OCI-LY7 (cell line): ENCODE results near the gene PTH2. TPM values are rescaled to one million over a fixed set of nuclear protein-coding genes. Genes with fewer than 3 reads are reported as not detected.

Experiments
- BruUV-seq: library from RNA; stranded (reverse); fragments of 400-500 nt; replicated peaks from 2 replicates; lab custom pipeline; 2021; lab: Mats Ljungman, UMichigan
- CTCF ChIA-PET: fragments of 300-600 bp; sonication (Branson Sonifier 250); formaldehyde crosslinking; loops from one replicate; lab custom pipeline; 2022; ENCODE audit warnings: antibody characterized with exemption; ENCODE audit not compliant: unreplicated experiment; lab: Charles Lee
- POLR2A ChIA-PET: fragments of 300-600 bp; sonication (Branson Sonifier 250); formaldehyde crosslinking; loops from one replicate; lab custom pipeline; 2022; ENCODE audit warnings: antibody characterized with exemption; lab: Charles Lee
- DNase-seq: peaks from one replicate; pipeline ENCODE4 v3.0.0-alpha.2; 2015; ENCODE audit warnings: low spot score
- H2AFZ ChIP-seq: fragments of 200-600 bp; sonication (generic), shearing (Covaris generic); 2 replicates; pipeline ENCODE4 v1.6.1; 2014; ENCODE audit warnings: mild to moderate bottlenecking, antibody characterized with exemption, low read length, moderate library complexity
- H3K27ac ChIP-seq: fragments of 200-600 bp; sonication (generic); 2 replicates; pipeline ENCODE4 v1.5.1; 2014; ENCODE audit warnings: mixed run types, low read depth, mild to moderate bottlenecking, moderate library complexity, low read length, inconsistent platforms; ENCODE audit not compliant: poor library complexity, severe bottlenecking
- H3K36me3 ChIP-seq: fragments of 200-600 bp; sonication (generic); 2 replicates; pipeline ENCODE4 v1.6.1; 2014; ENCODE audit warnings: mild to moderate bottlenecking, antibody characterized with exemption, low read length, moderate library complexity, mixed read lengths; ENCODE audit not compliant: insufficient read depth
- H3K4me1 ChIP-seq: fragments of 200-600 bp; sonication (generic); 2 replicates; pipeline ENCODE4 v1.5.1; 2014; ENCODE audit warnings: mild to moderate bottlenecking, low read length; ENCODE audit not compliant: insufficient read depth, poor library complexity, severe bottlenecking
- H3K4me2 ChIP-seq: fragments of 200-600 bp; sonication (generic); 2 replicates; pipeline ENCODE4 v1.6.1; 2014; ENCODE audit warnings: mild to moderate bottlenecking, low read length
- H3K4me3 ChIP-seq: fragments of 200-600 bp; sonication (generic); 2 replicates; pipeline ENCODE4 v1.5.1; 2014; ENCODE audit warnings: mild to moderate bottlenecking, low read depth, low read length; ENCODE audit not compliant: poor library complexity, severe bottlenecking
- H3K79me2 ChIP-seq: fragments of 200-600 bp; sonication (generic); 2 replicates; pipeline ENCODE4 v1.6.1; 2016; ENCODE audit warnings: low read depth, mild to moderate bottlenecking, low read length, moderate library complexity, mixed read lengths; ENCODE audit not compliant: insufficient read depth
- H3K9me2 ChIP-seq: fragments of 200-600 bp; sonication (generic); 2 replicates; pipeline ENCODE4 v1.6.1; 2016; ENCODE audit warnings: mild to moderate bottlenecking, low read length, mixed read lengths; ENCODE audit not compliant: insufficient read depth
- H3K9me3 ChIP-seq: fragments of 200-600 bp; sonication (generic); 2 replicates; pipeline ENCODE4 v1.6.1; 2014; ENCODE audit warnings: mild to moderate bottlenecking, mixed run types, low read length, mixed read lengths
- H4K20me1 ChIP-seq: fragments of 200-600 bp; sonication (generic); 2 replicates; pipeline ENCODE4 v1.6.1; 2014; ENCODE audit warnings: mild to moderate bottlenecking, antibody characterized with exemption, low read length, moderate library complexity, mixed read lengths; ENCODE audit not compliant: insufficient read depth
- CTCF ChIP-seq: fragments of 200-600 bp; sonication (generic); conservative IDR thresholded peaks from 2 replicates; pipeline ENCODE4 v1.5.1; 2014; ENCODE audit warnings: mild to moderate bottlenecking, antibody characterized with exemption, low read length, moderate library complexity, mixed read lengths
- EZH2phosphoT487 ChIP-seq: fragments of 200-600 bp; sonication (generic); IDR thresholded peaks from 2 replicates; pipeline ENCODE4 v1.6.1; 2018; ENCODE audit warnings: low read depth, borderline replicate concordance, mild to moderate bottlenecking, mixed run types, antibody characterized with exemption, low read length, moderate library complexity, mixed read lengths
- intact Hi-C: fragments of 100-400 bp; cut with micrococcal nuclease; formaldehyde crosslinking; loops from one replicate; pipeline ENCODE4 v1.10.0; 2022; ENCODE audit not compliant: unreplicated experiment
- total RNA-seq, 2 experiments: library from RNA; depleted of rRNA in 1 of 2; stranded (reverse); fragments of >200 nt in 1 of 2; shearing (Covaris generic) in 1 of 2; gene quantifications; 2 replicates each; pipeline ENCODE4 v1.2.3, GENCODE V29; 2014 to 2022

PTH2 gene
- total RNA-seq, 2 experiments from 2014 or later, result 0.66 to 1.7 TPM

- H3K9me2 ChIP-seq, result no peaks in the 10 kb centered on the region
- CTCF ChIA-PET, result no interaction called here
- BruUV-seq, result no TSS peak
- H3K9me3 ChIP-seq, result no peaks in the 10 kb centered on the region
- H3K36me3 ChIP-seq, result peaks cover 44% of the 10 kb centered on the region
- H3K4me3 ChIP-seq, result no peak overlapping the region
- TF ChIP-seq CTCF (no peak), EZH2phosphoT487 (no peak)
- no peak overlapping the region for H3K4me2 ChIP-seq
- H4K20me1 ChIP-seq, result no peaks in the 10 kb centered on the region
- peaks cover 12% of the 10 kb centered on the region; the same call in 1 of the 2 replicates for H3K79me2 ChIP-seq
- DNase-seq, result no peak
- no peak overlapping the region for H3K27ac ChIP-seq
- peaks cover 8% of the 10 kb centered on the region for H3K4me1 ChIP-seq
- POLR2A ChIA-PET, result no interaction called here
- intact Hi-C loops, result no loop called here
- H2AFZ ChIP-seq, result no peak overlapping the region
Measured at GRCh38 chr19:49459388-49459787, 36.1 kb upstream of the PTH2 start.

- CTCF ChIA-PET, result no interaction called here
Measured at GRCh38 chr19:49458567-49458903, 35.3 kb upstream of the PTH2 start.

More at GRCh38 chr19:49458567-49458903, 35.3 kb upstream of the PTH2 start:
- Histone ChIP-seq H3K9me3 (no peaks in the 10 kb centered on the region), H2AFZ (no peak overlapping the region), H3K27ac (no peak overlapping the region), H3K36me3 (peaks cover 40% of the 10 kb centered on the region), H3K9me2 (no peaks in the 10 kb centered on the region), H4K20me1 (no peaks in the 10 kb centered on the region), H3K4me1 (peaks cover 13% of the 10 kb centered on the region), H3K4me3 (no peak overlapping the region), H3K79me2 (peaks cover 21% of the 10 kb centered on the region), H3K4me2 (no peak overlapping the region)
- intact Hi-C loops, result no loop called here
- no TSS peak for BruUV-seq
- no peak for TF ChIP-seq EZH2phosphoT487
- TF ChIP-seq CTCF, result no peak
- POLR2A ChIA-PET, result no interaction called here
- no peak for DNase-seq
